ENCODE results near the gene SLC26A6.

The SLC26A6 gene

DNA sequence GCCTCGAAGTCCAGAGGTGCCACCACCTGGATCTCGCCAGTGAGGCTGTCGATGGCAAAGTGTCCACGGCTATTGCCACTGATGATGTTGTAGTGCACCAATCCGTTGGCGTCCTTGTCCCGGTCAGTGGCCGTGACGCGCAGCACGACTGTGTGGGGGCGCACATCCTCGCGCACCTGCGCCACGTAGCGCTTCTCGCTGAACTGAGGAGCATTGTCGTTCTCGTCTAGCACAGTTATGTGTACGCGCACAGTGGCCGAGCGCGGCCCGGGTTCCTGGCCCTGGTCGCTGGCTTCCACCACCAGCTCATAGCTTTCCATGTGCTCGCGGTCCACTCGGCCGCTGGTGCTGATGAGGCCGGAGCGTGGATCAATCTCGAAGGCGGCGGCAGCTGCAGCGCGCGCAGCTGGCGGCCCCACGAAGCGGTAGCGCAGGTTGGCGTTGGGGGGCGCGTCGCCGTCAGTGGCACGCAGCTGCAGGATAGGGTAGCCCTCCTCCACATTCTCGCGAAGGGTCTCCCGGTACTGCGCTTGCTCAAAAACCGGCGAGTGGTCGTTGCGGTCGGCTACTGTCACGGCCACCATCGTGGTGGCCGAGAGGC, 25.6 kb upstream of the SLC26A6 start:
- no peak for DNase-seq

- no peak for DNase-seq
These were observed 21.6 kb upstream of the SLC26A6 start for GRCh38 chr3:48656841-48657281.

DNA sequence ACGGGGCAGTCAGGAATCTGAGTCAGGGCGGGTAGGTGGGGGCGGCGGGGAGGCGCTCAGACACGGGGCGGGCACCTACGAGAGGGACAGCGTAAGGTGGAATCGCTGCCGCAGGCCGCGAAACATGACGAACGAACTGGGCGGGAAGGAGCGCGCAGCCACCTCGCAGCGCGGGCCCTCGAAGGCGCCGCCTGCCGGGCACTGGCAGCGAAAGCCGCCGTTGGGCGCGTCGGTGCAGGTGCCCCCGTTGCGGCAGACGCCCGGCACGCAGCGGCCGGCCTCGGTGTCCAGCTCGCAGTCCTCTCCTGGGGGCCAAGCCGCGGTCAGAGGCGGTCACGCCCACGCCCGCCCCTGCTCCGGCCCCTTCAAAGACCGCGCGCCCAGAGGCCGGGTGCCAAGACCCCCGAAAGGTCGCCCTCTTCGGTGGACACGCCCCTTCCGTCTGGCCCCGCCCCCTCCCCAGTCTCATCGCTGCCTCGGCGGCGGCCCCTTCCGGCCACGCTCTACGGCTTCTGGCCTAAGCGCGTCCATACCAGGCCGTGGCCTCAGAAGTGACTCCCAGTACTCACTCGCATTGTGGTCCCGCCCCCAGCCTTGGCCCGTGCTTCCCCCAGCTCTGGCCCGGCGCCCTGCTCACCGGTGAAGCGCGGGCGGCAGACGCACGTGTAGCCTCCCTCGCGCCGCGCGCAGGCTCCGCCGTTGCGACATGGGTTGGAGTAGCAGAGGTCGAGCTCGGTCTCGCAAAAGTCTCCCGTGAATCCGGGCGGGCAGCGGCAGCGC, 21.0 kb upstream of the SLC26A6 start:
- no peak for DNase-seq

DNA sequence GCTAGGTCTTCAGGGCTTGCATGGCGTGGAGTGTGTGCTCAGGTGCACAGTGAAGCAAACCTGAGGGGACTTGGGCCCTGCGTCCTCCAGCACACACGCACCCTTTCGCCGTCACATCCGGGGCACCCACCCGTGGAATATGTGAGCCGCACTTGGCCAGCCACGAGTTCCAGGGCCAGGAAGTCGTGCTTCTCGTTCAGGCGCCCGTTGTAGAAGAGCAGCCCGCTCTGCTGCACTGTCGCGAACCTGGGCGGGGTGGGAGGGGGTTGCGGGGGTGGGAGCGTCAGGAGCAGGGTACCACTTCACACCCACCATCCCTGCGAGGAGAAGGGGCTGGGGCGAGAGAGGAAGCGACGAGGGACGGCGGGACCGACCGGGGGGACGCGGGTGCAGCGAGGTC, 20.3 kb upstream of the SLC26A6 start:
- DNase-seq: no peak

- no peak for DNase-seq
These were observed 19.8 kb upstream of the SLC26A6 start for GRCh38 chr3:48655063-48655462.

DNA sequence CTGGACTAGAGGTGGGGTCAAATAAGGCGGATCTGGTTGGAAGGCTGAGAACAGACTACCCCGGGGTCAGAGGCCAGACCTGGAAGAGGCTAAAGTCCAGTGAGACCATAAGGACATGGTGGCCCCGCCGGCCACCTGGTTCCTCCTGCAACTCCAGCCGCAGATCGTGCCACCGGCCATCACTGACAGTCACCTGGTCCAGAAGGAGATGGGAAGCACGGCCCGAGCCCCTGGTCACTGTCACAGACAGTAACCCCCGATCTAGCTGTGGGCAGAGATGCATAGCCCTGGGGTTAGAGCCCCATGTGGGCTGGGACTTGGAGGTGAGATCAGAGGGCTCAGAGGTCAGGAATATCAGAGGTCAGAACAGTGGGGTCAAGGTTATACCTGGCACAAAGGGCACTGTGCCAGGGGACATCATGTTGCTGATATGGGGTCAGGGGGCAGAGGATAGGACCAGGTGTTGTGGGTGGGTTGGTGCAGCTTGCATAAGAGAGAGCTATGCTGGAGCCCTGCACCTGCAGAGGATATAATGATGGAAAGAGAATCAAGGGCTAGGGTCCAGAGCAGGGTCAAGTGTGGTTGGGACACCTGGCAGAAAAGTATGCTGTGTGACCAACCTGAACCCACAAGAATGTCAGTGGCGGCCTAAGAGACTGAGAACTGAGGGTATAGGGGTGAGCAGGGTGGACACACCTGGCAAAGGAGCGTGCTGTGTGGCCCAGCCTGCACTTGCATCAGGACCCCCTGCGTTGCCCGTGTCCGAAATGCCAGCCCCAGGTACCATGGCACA, 17.9 kb upstream of the SLC26A6 start:
- no peak for DNase-seq

DNA sequence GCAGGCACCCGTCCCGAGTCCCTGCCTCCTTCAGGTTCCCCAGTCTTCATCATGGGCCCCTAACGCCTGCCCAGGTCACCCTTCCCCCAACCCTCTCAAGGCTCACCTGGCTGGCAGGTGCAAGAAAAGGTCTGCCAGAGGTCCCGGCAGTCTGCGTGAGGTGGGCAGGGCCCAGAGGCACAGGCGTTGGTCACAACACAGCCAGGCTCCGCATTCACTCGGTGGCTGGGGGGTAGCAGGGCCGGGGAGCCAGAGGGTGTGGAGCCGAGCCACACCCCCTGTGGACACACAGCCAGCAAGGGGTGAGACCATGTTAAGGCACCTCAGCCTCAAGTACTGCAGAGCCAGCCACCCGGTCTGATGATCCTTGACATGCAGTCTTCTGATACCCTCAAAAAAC, 16.5 kb upstream of the SLC26A6 start:
- no peak for DNase-seq

- no peak for DNase-seq
These were observed 15.5 kb upstream of the SLC26A6 start for GRCh38 chr3:48650723-48651122.

DNA sequence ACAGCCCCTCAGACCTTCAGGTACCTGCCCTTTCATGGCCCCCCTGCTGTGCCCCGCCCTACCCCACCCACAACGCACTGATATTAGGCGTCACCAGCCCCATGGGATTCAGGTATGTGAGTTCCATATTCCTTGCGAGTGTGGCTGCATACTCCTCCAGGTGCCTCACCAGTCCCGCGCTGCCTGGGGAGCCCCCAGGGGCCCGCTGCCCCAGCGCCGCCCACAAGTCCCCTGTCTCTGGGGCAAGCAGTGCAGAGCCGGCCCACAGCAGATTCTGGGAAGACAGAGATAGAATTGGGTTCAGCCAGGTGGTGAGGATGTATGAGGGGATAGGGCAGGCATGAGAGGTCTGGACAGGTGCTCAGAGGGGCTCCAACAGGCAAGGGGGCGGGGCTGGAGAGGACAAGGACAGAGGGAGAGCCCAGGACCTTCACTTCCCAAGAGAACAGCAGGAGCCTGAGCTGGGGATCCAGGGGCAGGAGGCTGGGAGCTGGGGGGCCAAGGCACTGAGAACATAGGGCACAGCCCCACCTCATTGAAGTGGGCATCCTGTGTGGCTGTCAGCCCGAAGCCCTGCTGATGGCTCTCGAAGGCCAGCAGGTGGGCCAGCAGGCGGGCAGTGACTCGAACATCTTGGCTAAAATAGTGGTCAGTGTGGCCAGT, 13.1 kb upstream of the SLC26A6 start:
- DNase-seq: no peak

DNA sequence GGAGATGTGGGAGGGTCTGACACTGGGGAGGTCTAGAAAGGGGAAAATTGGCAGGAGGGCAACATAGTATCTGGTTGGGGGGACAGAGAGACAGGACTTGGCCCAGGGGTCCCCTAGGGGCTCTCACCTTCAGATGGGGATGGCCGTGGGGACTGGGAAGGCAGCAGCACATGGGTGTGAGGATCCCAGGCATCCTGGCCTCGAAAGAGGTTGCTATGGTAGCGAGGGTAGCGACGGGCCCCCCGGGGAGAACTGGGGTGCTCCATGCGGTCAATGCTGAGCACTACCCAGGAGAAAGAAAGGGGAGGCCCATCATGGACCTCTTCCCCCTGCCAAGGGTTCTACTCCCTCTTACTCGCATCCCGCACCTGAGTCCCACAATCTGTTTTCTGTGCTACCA, 12.5 kb upstream of the SLC26A6 start:
- DNase-seq: no peak

DNA sequence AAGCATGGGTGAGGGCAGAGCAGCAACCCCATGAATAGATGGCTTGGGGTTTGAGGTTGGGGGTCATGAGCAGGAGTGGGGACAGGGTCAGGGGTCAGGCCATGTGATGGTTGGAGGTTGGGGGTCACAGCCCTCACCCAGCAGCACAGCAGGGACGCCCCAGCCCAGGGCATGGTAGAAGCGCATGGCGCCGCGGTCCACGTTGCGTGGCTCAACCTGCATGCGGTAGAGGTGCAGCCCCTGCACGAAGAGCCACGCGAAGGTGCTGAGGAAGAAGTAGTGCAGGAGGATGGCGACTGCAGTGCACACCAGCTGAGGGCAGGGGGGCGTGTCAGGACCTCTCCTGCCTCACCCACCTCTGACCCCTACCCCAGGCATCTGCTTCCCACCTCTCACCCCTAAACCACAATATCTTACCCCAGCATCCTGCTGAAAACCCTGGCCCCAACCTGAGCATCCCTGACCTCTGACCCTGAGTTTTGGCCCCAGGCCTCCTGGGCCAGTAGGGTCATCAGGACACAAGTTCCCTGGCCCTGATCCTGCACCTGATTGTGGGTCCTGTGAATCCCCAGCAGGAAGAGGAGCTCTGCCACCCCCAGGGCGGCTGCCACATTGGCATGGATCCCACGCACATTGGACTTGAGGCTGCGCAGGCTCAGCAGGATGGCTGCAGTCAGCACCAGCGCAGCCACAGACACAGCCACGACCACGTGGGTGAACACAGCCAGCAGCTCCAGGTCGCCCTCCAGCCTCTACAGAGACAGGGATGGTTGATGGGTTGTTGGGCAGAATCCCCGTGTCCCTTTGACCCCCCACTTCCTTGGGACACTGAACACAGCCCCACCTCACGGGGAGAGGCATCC, 9.9 kb upstream of the SLC26A6 start:
- DNase-seq: no peak

GRCh38 chr3:48642605-48643004, 7.3 kb upstream of the SLC26A6 start:
- DNase-seq: no peak

DNA sequence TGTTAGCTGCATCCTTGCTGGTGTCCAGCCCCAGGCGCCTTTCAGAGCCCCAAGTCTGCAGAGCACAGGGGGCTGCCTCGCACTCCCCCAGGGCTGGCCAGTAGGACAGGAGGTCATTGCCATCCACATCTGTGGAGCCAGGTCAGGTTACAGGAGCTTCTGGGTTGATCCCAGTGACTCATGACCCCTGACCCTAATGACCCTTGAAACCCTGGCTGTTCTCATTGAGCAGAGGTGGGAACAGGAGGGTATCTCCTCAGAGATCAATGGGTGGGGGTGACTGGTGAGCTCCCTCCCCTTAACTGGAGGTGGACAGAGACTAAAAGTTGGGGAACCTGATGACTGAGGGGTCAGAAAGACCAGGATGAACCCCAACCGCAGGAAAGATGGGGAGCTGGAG, 6.1 kb upstream of the SLC26A6 start:
- no peak for DNase-seq

- no peak for DNase-seq
These were observed 4.8 kb upstream of the SLC26A6 start for GRCh38 chr3:48639944-48640606.

DNA sequence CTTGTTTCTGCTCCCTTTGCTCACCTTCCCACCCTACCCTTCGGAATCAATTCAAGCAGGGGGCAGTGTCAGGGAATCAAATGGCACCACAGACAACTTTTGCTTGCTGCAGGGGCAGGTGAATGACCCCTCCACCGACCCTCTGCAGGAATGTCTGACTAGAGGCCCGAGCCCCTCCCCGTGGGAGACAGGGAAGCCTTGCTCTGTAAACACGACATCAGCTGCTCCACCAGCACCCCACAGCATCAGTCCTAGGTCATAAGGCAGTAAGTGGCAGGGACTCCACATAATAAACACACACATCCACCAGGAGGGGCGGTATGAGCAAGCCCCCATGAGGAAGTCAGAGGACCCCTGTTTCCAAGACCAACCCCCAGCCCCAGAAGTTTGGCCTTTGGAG, 2.0 kb upstream of the SLC26A6 start:
- no peak for DNase-seq

- DNase-seq: no peak
These were observed 941 bp upstream of the SLC26A6 start for GRCh38 chr3:48636149-48636655.

- no peak for DNase-seq
These were observed 520 bp downstream of the SLC26A6 start for GRCh38 chr3:48634661-48635221.

- DNase-seq: no peak
These were observed 1.5 kb downstream of the SLC26A6 start for GRCh38 chr3:48633743-48634142.

DNA sequence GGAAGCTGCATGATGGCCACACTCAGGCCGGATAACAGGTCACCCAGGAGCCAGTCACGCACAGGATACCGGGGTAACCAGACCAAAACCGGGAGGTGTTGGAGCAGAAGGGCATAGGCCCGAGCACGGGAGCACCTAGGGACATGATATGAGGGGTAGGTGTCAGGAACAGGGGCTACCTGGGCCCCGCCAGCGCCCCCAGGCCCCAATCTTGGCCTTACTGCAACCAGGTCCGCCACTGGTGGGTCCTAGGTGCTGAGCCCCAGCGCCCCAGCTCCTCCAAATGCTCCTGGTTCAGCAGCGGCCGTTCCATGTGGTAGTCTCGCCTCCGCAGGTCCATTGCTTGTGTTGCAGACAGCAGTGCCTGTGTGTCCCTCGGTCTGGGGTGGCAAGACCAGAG, 2.0 kb downstream of the SLC26A6 start:
- DNase-seq: no peak

DNA sequence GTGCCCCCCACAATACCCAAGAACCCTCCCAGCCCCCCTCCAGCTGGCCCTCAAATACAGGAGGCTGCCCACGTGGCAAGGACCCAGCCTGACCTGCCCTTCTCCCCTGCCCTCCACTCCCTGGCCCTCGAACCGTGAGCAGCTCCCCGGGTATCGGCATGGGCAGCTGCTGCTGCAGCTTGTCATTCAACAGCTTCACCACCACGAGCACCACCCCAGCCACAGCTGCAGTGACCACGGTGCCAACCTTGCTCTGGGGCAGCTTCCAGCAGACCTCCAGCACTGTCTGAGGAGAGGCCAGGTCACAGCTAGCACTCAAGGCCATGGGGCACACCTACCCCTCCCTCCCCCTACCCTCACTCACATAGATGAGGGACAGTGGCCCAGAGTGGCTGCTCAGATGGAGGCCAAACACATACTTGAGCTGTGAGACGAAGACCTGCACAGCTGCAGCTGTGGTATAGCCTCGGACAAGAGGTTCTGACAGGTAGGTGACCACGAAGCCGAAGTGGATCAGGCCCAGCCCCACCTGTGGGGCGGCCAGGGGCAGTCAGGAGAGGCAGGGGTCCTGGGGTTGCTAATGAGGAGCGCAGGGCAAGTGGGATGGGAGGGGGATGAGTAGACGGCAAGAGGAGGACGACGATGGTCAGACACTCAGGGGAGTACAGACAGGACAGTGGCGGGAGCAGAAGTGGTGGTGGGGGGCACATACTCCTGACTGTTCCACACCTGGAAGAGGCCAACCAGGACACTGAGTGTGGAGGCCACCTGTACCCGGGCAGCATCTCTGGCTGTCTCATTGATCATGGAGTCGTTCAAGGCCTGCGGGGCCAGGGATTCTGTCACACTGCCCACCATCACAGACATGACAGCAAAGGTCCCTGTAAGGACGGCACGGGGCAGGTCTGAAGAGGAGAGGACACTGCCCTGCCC, 3.5 kb downstream of the SLC26A6 start:
- no peak for DNase-seq
